Measurements from ENCODE around the gene FBXO5. TPM values are rescaled to one million over a fixed set of nuclear protein-coding genes. Genes with fewer than 3 reads are reported as not detected.

FBXO5 gene
- total and polyA plus RNA-seq, 4 experiments from 2014 or later: 4.8 to 10.4 (median 9.4) TPM

DNA sequence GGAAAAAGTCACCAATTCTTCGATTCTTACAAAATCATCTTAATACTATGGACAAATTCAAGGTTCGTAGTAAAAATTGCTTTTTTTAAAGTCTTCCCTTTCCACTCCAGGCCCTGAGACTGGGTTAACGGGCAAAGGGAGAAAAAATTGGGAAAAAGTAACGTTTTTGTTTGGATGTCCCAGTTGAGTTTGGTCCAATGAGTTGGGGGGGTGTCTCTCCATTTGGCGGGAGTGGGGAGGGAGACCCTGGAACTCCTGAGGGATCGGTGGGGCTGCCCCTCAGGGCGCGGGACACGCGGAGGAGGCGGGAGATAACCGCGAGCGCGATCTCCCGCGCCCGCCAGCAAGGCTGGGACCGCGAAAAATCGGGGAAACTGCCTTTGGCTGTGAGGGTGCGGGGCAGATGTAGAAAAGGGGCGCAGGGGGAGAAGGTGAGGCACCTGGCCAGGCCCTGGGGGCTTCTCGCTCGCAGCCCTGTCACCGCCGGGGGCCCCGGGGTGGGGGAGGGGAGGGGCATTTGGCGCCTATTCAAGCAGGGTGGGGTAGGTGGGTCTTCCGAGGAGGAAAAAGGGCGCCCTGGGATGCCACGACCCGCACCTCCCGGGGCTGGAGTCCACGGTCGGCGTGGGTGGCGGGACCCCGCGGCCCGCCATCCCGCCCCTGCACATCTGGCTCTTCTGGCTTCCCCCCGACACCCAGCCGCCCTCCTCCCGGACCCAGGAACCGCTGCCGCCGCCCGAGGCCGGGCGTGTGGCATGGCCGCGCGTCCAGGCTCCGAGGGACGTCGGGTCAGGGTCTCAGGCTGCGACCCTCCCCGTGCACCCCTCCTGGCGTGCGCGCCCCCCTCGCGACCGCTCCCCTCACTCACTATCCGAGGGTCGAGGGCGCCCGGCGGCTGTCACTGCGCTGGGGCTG is 595 bp downstream of the FBXO5 start:
- Mint-ChIP-seq H3K9me3 (peaks cover 0 to 3% (median 0%) of the 10 kb centered on the region in 8 donors), H3K27me3 (no peaks in the 10 kb centered on the region), H3K4me1 (peaks cover 35 to 72% (median 47%) of the 10 kb centered on the region in 4 donors), H3K27ac (peak overlapping the region in 2 of 7 donors; percentile 29 to 97), H3K36me3 (peaks cover 0 to 17% of the 10 kb centered on the region in 2 donors), H3K4me3 (peak overlapping the region; percentile 96 to 99 (median 98))
- POLR2A ChIA-PET (ENCODE audit: partially characterized antibody): interaction anchor here (0.8 to 2.2 kb wide), 5 partner anchors 9 to 1530 kb away, joined by 3 to 17 read pairs (median 5); partner anchors contain the start of genes MTRF1L and RMND1
- intact Hi-C loops (cut with micrococcal nuclease): loop anchor here (2.0 to 5.0 kb wide), 5 partner anchors 21 to 1591 kb away; partner anchors contain the start of genes MTRF1L, RMND1 and ZBTB2
- peaks cover 43% of the 10 kb centered on the region for H3K4me1 ChIP-seq (ENCODE audit: insufficient read depth, low read length)
- no peaks in the 10 kb centered on the region for H3K36me3 ChIP-seq (ENCODE audit: insufficient read depth, low read length)
- H3K27me3 ChIP-seq (ENCODE audit: insufficient read depth, low read length): no peaks in the 10 kb centered on the region
- no peak overlapping the region for H3K27ac ChIP-seq (ENCODE audit: low read depth, low read length)
- DNase-seq: peak in 1 of 5 donors; percentile 50
- no peaks in the 10 kb centered on the region for H3K9me3 ChIP-seq (ENCODE audit: control insufficient read depth in 1 of 2, low read length in 2 of 2)
- H3K4me3 ChIP-seq (ENCODE audit: low read length in 2 of 2): peak overlapping the region in 1 of 2 donors; percentile 64
- CTCF ChIA-PET (ENCODE audit: partially characterized antibody): interaction anchor here (1.4 kb wide), 1 partner anchor 19 kb away, joined by 8 read pairs; no protein-coding TSS in a partner anchor

DNA sequence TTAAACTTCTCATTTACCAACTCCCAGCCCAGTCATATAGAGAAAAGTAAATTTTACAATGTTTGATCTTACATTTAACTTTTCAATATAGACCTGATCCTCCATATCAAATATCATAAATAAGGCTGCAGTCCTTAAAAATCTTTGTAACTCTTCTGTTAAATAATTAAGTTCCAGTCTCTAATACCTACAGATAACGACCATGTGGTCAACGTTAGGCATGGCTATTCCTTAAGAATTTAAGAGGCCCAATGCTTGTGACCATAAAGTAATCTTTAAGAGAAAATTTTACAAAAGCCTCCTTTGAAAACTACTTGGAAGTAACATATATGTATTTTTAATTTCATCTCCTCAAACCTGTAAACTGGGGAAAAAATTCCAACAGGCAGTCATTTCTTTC is 1.6 kb downstream of the FBXO5 start:
- CTCF ChIA-PET (ENCODE audit: partially characterized antibody): no interaction called here
- peaks cover 0 to 3% (median 0%) of the 10 kb centered on the region in 8 donors for H3K9me3 Mint-ChIP-seq
- Histone ChIP-seq H3K27ac (ENCODE audit: low read depth, low read length) (no peak overlapping the region), H3K36me3 (ENCODE audit: insufficient read depth, low read length) (no peaks in the 10 kb centered on the region), H3K9me3 (ENCODE audit: control insufficient read depth in 1 of 2, low read length in 2 of 2) (no peaks in the 10 kb centered on the region), H3K4me3 (ENCODE audit: low read length in 2 of 2) (no peak overlapping the region), H3K27me3 (ENCODE audit: insufficient read depth, low read length) (no peaks in the 10 kb centered on the region), H3K4me1 (ENCODE audit: insufficient read depth, low read length) (peaks cover 52% of the 10 kb centered on the region)
- DNase-seq: no peak
- H3K4me1 Mint-ChIP-seq: peaks cover 32 to 75% (median 48%) of the 10 kb centered on the region in 4 donors
- POLR2A ChIA-PET (ENCODE audit: partially characterized antibody): no interaction called here
- intact Hi-C loops (cut with micrococcal nuclease): loop anchor here (5.0 kb wide), 1 partner anchor 679 kb away; no protein-coding TSS in a partner anchor
- H3K27me3 Mint-ChIP-seq: no peaks in the 10 kb centered on the region
- peaks cover 5 to 18% of the 10 kb centered on the region in 2 donors for H3K36me3 Mint-ChIP-seq
- no peak overlapping the region for H3K27ac Mint-ChIP-seq
- peak overlapping the region in 6 of 8 donors; percentile 1 to 37 (median 26) for H3K4me3 Mint-ChIP-seq

DNA sequence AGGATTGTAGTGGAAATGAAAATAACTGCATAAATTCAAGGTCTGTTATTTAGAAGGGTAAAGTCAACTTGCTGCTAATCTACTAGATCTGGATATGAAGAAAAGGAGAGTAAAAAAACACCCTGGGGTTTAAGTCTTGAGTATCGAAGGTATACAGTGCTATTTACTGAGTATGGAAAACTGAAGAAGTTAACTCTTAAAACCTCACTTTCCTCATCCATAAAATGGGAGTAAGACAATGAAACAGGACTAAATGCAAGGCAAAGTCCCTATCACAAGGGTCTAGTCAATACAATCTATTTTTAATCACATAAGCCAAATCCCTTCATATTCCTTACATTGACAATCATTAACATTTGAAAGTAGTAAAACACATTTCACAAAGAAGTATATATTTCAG is 2.2 kb downstream of the FBXO5 start:
- Histone ChIP-seq H3K27ac (ENCODE audit: low read depth, low read length) (no peak overlapping the region), H3K9me3 (ENCODE audit: control insufficient read depth in 1 of 2, low read length in 2 of 2) (no peaks in the 10 kb centered on the region), H3K36me3 (ENCODE audit: insufficient read depth, low read length) (no peaks in the 10 kb centered on the region), H3K4me3 (ENCODE audit: low read length in 2 of 2) (no peak overlapping the region), H3K27me3 (ENCODE audit: insufficient read depth, low read length) (no peaks in the 10 kb centered on the region), H3K4me1 (ENCODE audit: insufficient read depth, low read length) (peaks cover 55% of the 10 kb centered on the region)
- intact Hi-C loops (cut with micrococcal nuclease): loop anchor here (5.0 kb wide), 1 partner anchor 678 kb away; no protein-coding TSS in a partner anchor
- H3K4me3 Mint-ChIP-seq: peak overlapping the region in 5 of 8 donors; percentile 3 to 49 (median 26)
- H3K27me3 Mint-ChIP-seq: no peaks in the 10 kb centered on the region
- POLR2A ChIA-PET (ENCODE audit: partially characterized antibody): no interaction called here
- CTCF ChIA-PET (ENCODE audit: partially characterized antibody): interaction anchor here (1.6 kb wide), 1 partner anchor 26 kb away, joined by 5 read pairs; no protein-coding TSS in a partner anchor
- no peak overlapping the region for H3K27ac Mint-ChIP-seq
- peaks cover 36 to 78% (median 48%) of the 10 kb centered on the region in 4 donors for H3K4me1 Mint-ChIP-seq
- H3K9me3 Mint-ChIP-seq: peaks cover 0 to 3% (median 0%) of the 10 kb centered on the region in 8 donors
- H3K36me3 Mint-ChIP-seq: peaks cover 5 to 18% of the 10 kb centered on the region in 2 donors
- DNase-seq: no peak

DNA sequence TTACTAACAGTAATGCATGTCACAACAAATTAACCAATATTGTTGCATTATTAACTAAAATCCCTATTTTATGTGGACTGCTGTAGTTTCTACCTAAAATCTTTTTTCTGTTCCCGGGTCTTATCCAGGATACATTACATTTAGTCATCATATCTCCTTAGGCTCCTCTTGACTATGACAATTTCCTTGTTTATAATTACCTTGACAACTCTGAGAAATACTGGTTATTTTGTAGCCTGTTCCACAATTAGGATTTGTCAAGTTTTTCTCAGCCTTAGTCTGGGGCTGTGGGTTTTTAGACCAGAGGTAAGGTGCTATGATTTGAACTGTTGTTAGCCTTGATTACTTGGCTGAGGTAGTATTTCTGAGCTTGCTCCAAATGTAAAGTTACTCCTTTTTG is 3.7 kb downstream of the FBXO5 start:
- Histone ChIP-seq H3K4me1 (ENCODE audit: insufficient read depth, low read length) (peaks cover 54% of the 10 kb centered on the region), H3K27me3 (ENCODE audit: insufficient read depth, low read length) (no peaks in the 10 kb centered on the region), H3K9me3 (ENCODE audit: control insufficient read depth in 1 of 2, low read length in 2 of 2) (no peaks in the 10 kb centered on the region), H3K4me3 (ENCODE audit: low read length in 2 of 2) (no peak overlapping the region), H3K27ac (ENCODE audit: low read depth, low read length) (no peak overlapping the region), H3K36me3 (ENCODE audit: insufficient read depth, low read length) (peaks cover 5% of the 10 kb centered on the region)
- ChIA-PET POLR2A (ENCODE audit: partially characterized antibody) (no interaction called here), CTCF (ENCODE audit: partially characterized antibody) (no interaction called here)
- H3K27ac Mint-ChIP-seq: no peak overlapping the region
- H3K27me3 Mint-ChIP-seq: no peaks in the 10 kb centered on the region
- peaks cover 13 to 28% of the 10 kb centered on the region in 2 donors for H3K36me3 Mint-ChIP-seq
- H3K4me3 Mint-ChIP-seq: no peak overlapping the region
- H3K4me1 Mint-ChIP-seq: peaks cover 34 to 76% (median 45%) of the 10 kb centered on the region in 4 donors
- peaks cover 0 to 7% (median 0%) of the 10 kb centered on the region in 8 donors for H3K9me3 Mint-ChIP-seq
- intact Hi-C loops (cut with micrococcal nuclease): no loop called here
- no peak for DNase-seq

DNA sequence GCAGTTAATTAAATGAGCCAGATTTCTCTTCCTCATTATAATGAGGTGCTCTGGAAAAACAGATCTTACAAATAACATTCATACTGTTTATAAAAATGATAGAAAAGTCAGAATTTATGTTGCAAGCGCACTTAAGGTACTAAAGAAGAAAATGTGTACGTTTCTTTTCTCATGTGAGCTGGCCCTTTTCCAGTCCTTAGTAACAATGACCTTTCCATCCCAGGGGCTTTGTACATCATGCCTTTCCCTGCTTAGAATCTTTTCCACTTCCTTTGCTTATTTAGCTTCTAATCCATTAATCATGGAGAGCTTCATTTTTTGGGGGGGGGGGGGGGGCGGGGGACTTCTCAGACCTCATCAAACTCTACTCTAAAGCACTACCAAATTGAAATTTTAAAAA is 4.8 kb downstream of the FBXO5 start:
- H3K4me3 Mint-ChIP-seq: peak overlapping the region in 1 of 8 donors; percentile 26

DNA sequence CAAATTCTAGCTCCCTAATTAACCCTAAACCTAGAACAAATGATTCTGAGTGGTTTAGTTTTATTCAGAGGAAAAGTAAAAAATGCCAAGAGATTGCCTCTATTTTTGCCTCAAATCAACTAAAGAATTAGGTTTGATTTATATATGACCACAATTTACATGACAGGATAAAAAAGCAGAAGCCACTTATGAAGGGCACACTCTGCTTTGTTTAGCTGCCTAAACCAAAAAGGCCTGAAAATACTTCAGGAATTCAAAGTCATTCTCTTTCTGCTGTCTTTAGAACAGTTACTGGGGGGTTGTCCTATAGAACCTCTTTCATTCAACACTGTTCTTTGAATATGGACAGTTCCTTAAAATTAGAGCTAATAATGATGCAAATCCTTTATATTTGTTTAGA is 5.3 kb downstream of the FBXO5 start:
- Mint-ChIP-seq H3K27me3 (no peaks in the 10 kb centered on the region), H3K4me3 (peak overlapping the region in 1 of 8 donors; percentile 26)

More for the DNA sequence above, 4.8 kb downstream of the FBXO5 start:
- peaks cover 0 to 4% (median 0%) of the 10 kb centered on the region in 8 donors for H3K9me3 Mint-ChIP-seq
- no peaks in the 10 kb centered on the region for H3K27me3 Mint-ChIP-seq
- Histone ChIP-seq H3K4me3 (ENCODE audit: low read length in 2 of 2) (no peak overlapping the region), H3K36me3 (ENCODE audit: insufficient read depth, low read length) (peaks cover 7% of the 10 kb centered on the region), H3K27ac (ENCODE audit: low read depth, low read length) (no peak overlapping the region), H3K27me3 (ENCODE audit: insufficient read depth, low read length) (no peaks in the 10 kb centered on the region), H3K4me1 (ENCODE audit: insufficient read depth, low read length) (peaks cover 56% of the 10 kb centered on the region), H3K9me3 (ENCODE audit: control insufficient read depth in 1 of 2, low read length in 2 of 2) (no peaks in the 10 kb centered on the region)
- no peak overlapping the region for H3K27ac Mint-ChIP-seq
- ChIA-PET CTCF (ENCODE audit: partially characterized antibody) (interaction anchor here (1.0 to 2.1 kb wide), 3 partner anchors 24 to 47 kb away, joined by 3 to 6 read pairs (median 4); no protein-coding TSS in a partner anchor), POLR2A (ENCODE audit: partially characterized antibody) (no interaction called here)
- H3K4me1 Mint-ChIP-seq: peaks cover 34 to 66% (median 45%) of the 10 kb centered on the region in 4 donors
- no peak for DNase-seq
- peaks cover 17 to 27% of the 10 kb centered on the region in 2 donors for H3K36me3 Mint-ChIP-seq
- intact Hi-C loops (cut with micrococcal nuclease): no loop called here

More for the DNA sequence above, 5.3 kb downstream of the FBXO5 start:
- H3K9me3 Mint-ChIP-seq: peaks cover 0 to 4% (median 0%) of the 10 kb centered on the region in 8 donors
- Histone ChIP-seq H3K27ac (ENCODE audit: low read depth, low read length) (no peak overlapping the region), H3K4me3 (ENCODE audit: low read length in 2 of 2) (no peak overlapping the region), H3K4me1 (ENCODE audit: insufficient read depth, low read length) (peaks cover 56% of the 10 kb centered on the region), H3K9me3 (ENCODE audit: control insufficient read depth in 1 of 2, low read length in 2 of 2) (no peaks in the 10 kb centered on the region), H3K36me3 (ENCODE audit: insufficient read depth, low read length) (peaks cover 12% of the 10 kb centered on the region), H3K27me3 (ENCODE audit: insufficient read depth, low read length) (no peaks in the 10 kb centered on the region)
- POLR2A ChIA-PET (ENCODE audit: partially characterized antibody): no interaction called here
- no peak for DNase-seq
- intact Hi-C loops (cut with micrococcal nuclease): no loop called here
- peaks cover 21 to 32% of the 10 kb centered on the region in 2 donors for H3K36me3 Mint-ChIP-seq
- H3K27ac Mint-ChIP-seq: no peak overlapping the region
- CTCF ChIA-PET (ENCODE audit: partially characterized antibody): interaction anchor here (1.0 to 2.1 kb wide), 3 partner anchors 23 to 48 kb away, joined by 3 to 6 read pairs (median 4); no protein-coding TSS in a partner anchor
- peaks cover 34 to 62% (median 45%) of the 10 kb centered on the region in 4 donors for H3K4me1 Mint-ChIP-seq

Data from CD4-positive, alpha-beta memory T cell (primary cell).